ENCODE data around the gene ARHGEF25. TPM values are rescaled to one million over a fixed set of nuclear protein-coding genes. Genes with fewer than 3 reads are reported as not detected.

ARHGEF25 gene
- total RNA-seq, 1 experiment from 2014 or later, result not detected

- no peaks in the 10 kb centered on the region for H3K9me3 ChIP-seq (ENCODE audit: low read length)
- H3K36me3 ChIP-seq (ENCODE audit: insufficient read depth, low read length), result peaks cover 42% of the 10 kb centered on the region; the same call in 1 of the 2 replicates
- H3K27me3 ChIP-seq (ENCODE audit: low read length), result no peaks in the 10 kb centered on the region
- H3K4me3 ChIP-seq (ENCODE audit: low read length), result no peak overlapping the region
- H3K4me2 ChIP-seq (ENCODE audit: low read depth, low read length, poor library complexity, severe bottlenecking), result no peak overlapping the region
- H4K20me1 ChIP-seq (ENCODE audit: insufficient read depth, low read depth, low read length), result no peaks in the 10 kb centered on the region
- H3K4me1 ChIP-seq (ENCODE audit: low read length), result no peaks in the 10 kb centered on the region
- DNase-seq, result no peak
- no peak overlapping the region for H3K27ac ChIP-seq (ENCODE audit: low read length)
- H2AFZ ChIP-seq (ENCODE audit: low read length), result no peak overlapping the region
- no peaks in the 10 kb centered on the region for H3K9me2 ChIP-seq (replicated peaks; ENCODE audit: insufficient read depth, low read length)
- H3K9ac ChIP-seq (ENCODE audit: low read length), result no peak overlapping the region
- no peaks in the 10 kb centered on the region for H3K79me2 ChIP-seq (ENCODE audit: low read length)
Measured at GRCh38 chr12:57575771-57576612, 35.2 kb upstream of the ARHGEF25 start.

GRCh38 chr12:57576613-57577160 lies 34.5 kb upstream of the ARHGEF25 start:
- no peaks in the 10 kb centered on the region for H3K27me3 ChIP-seq (ENCODE audit: low read length)
- H3K36me3 ChIP-seq (ENCODE audit: insufficient read depth, low read length), result peaks cover 43% of the 10 kb centered on the region; the same call in 1 of the 2 replicates
- no peak overlapping the region for H3K4me3 ChIP-seq (ENCODE audit: low read length)
- H3K9me2 ChIP-seq (replicated peaks; ENCODE audit: insufficient read depth, low read length), result no peaks in the 10 kb centered on the region
- no peaks in the 10 kb centered on the region for H4K20me1 ChIP-seq (ENCODE audit: insufficient read depth, low read depth, low read length)
- H3K9ac ChIP-seq (ENCODE audit: low read length), result no peak overlapping the region
- H3K4me1 ChIP-seq (ENCODE audit: low read length), result no peaks in the 10 kb centered on the region
- H2AFZ ChIP-seq (ENCODE audit: low read length), result no peak overlapping the region
- H3K9me3 ChIP-seq (ENCODE audit: low read length), result no peaks in the 10 kb centered on the region
- H3K79me2 ChIP-seq (ENCODE audit: low read length), result no peaks in the 10 kb centered on the region
- no peak overlapping the region for H3K4me2 ChIP-seq (ENCODE audit: low read depth, low read length, poor library complexity, severe bottlenecking)
- DNase-seq, result no peak
- no peak overlapping the region for H3K27ac ChIP-seq (ENCODE audit: low read length)

GRCh38 chr12:57577981-57578758 lies 33.1 kb upstream of the ARHGEF25 start:
- no peak overlapping the region for H3K4me3 ChIP-seq (ENCODE audit: low read length)
- no peaks in the 10 kb centered on the region for H3K9me3 ChIP-seq (ENCODE audit: low read length)
- H3K79me2 ChIP-seq (ENCODE audit: low read length), result no peaks in the 10 kb centered on the region
- no peaks in the 10 kb centered on the region for H3K4me1 ChIP-seq (ENCODE audit: low read length)
- no peaks in the 10 kb centered on the region for H4K20me1 ChIP-seq (ENCODE audit: insufficient read depth, low read depth, low read length)
- H3K9me2 ChIP-seq (replicated peaks; ENCODE audit: insufficient read depth, low read length), result no peaks in the 10 kb centered on the region
- no peak overlapping the region for H3K9ac ChIP-seq (ENCODE audit: low read length)
- H3K4me2 ChIP-seq (ENCODE audit: low read depth, low read length, poor library complexity, severe bottlenecking), result no peak overlapping the region
- H3K27ac ChIP-seq (ENCODE audit: low read length), result no peak overlapping the region
- DNase-seq, result no peak
- no peaks in the 10 kb centered on the region for H3K27me3 ChIP-seq (ENCODE audit: low read length)
- no peak overlapping the region for H2AFZ ChIP-seq (ENCODE audit: low read length)
- H3K36me3 ChIP-seq (ENCODE audit: insufficient read depth, low read length), result peaks cover 33% of the 10 kb centered on the region; the same call in 1 of the 2 replicates

GRCh38 chr12:57579011-57579410 lies 32.2 kb upstream of the ARHGEF25 start:
- no peak overlapping the region for H2AFZ ChIP-seq (ENCODE audit: low read length)

GRCh38 chr12:57579677-57580465 lies 31.4 kb upstream of the ARHGEF25 start:
- Histone ChIP-seq H3K4me3 (ENCODE audit: low read length) (no peak overlapping the region), H3K27ac (ENCODE audit: low read length) (no peak overlapping the region), H3K27me3 (ENCODE audit: low read length) (no peaks in the 10 kb centered on the region), H2AFZ (ENCODE audit: low read length) (no peak overlapping the region), H3K9me3 (ENCODE audit: low read length) (no peaks in the 10 kb centered on the region), H3K79me2 (ENCODE audit: low read length) (no peaks in the 10 kb centered on the region), H3K4me1 (ENCODE audit: low read length) (no peaks in the 10 kb centered on the region), H4K20me1 (ENCODE audit: insufficient read depth, low read depth, low read length) (no peaks in the 10 kb centered on the region), H3K9ac (ENCODE audit: low read length) (no peak overlapping the region), H3K4me2 (ENCODE audit: low read depth, low read length, poor library complexity, severe bottlenecking) (no peak overlapping the region), H3K9me2 (replicated peaks; ENCODE audit: insufficient read depth, low read length) (no peaks in the 10 kb centered on the region), H3K36me3 (ENCODE audit: insufficient read depth, low read length) (peaks cover 44% of the 10 kb centered on the region)
- DNase-seq, result no peak

More at GRCh38 chr12:57579011-57579410, 32.2 kb upstream of the ARHGEF25 start:
- Histone ChIP-seq H3K36me3 (ENCODE audit: insufficient read depth, low read length) (peaks cover 38% of the 10 kb centered on the region), H3K9me3 (ENCODE audit: low read length) (no peaks in the 10 kb centered on the region), H3K4me3 (ENCODE audit: low read length) (no peak overlapping the region), H3K27ac (ENCODE audit: low read length) (no peak overlapping the region), H3K9me2 (replicated peaks; ENCODE audit: insufficient read depth, low read length) (no peaks in the 10 kb centered on the region), H3K27me3 (ENCODE audit: low read length) (no peaks in the 10 kb centered on the region), H3K9ac (ENCODE audit: low read length) (no peak overlapping the region), H3K4me1 (ENCODE audit: low read length) (no peaks in the 10 kb centered on the region), H3K4me2 (ENCODE audit: low read depth, low read length, poor library complexity, severe bottlenecking) (no peak overlapping the region), H3K79me2 (ENCODE audit: low read length) (no peaks in the 10 kb centered on the region), H4K20me1 (ENCODE audit: insufficient read depth, low read depth, low read length) (no peaks in the 10 kb centered on the region)
- no peak for DNase-seq

- H4K20me1 ChIP-seq (ENCODE audit: insufficient read depth, low read depth, low read length), result no peaks in the 10 kb centered on the region
- no peaks in the 10 kb centered on the region for H3K9me2 ChIP-seq (replicated peaks; ENCODE audit: insufficient read depth, low read length)
- DNase-seq, result no peak
- no peaks in the 10 kb centered on the region for H3K4me1 ChIP-seq (ENCODE audit: low read length)
- no peaks in the 10 kb centered on the region for H3K9me3 ChIP-seq (ENCODE audit: low read length)
- peaks cover 44% of the 10 kb centered on the region for H3K36me3 ChIP-seq (ENCODE audit: insufficient read depth, low read length)
- no peak overlapping the region for H3K27ac ChIP-seq (ENCODE audit: low read length)
- H3K79me2 ChIP-seq (ENCODE audit: low read length), result no peaks in the 10 kb centered on the region
- H3K4me3 ChIP-seq (ENCODE audit: low read length), result no peak overlapping the region
- no peak overlapping the region for H3K9ac ChIP-seq (ENCODE audit: low read length)
- H3K27me3 ChIP-seq (ENCODE audit: low read length), result no peaks in the 10 kb centered on the region
- H3K4me2 ChIP-seq (ENCODE audit: low read depth, low read length, poor library complexity, severe bottlenecking), result no peak overlapping the region
- no peak overlapping the region for H2AFZ ChIP-seq (ENCODE audit: low read length)
Measured at GRCh38 chr12:57580466-57580795, 30.8 kb upstream of the ARHGEF25 start.

- H3K9ac ChIP-seq (ENCODE audit: low read length), result no peak overlapping the region
- H3K9me2 ChIP-seq (replicated peaks; ENCODE audit: insufficient read depth, low read length), result no peaks in the 10 kb centered on the region
- no peak overlapping the region for H3K4me3 ChIP-seq (ENCODE audit: low read length)
- H3K27ac ChIP-seq (ENCODE audit: low read length), result no peak overlapping the region
- H3K4me1 ChIP-seq (ENCODE audit: low read length), result no peaks in the 10 kb centered on the region
- H3K36me3 ChIP-seq (ENCODE audit: insufficient read depth, low read length), result peaks cover 35% of the 10 kb centered on the region
- no peak overlapping the region for H2AFZ ChIP-seq (ENCODE audit: low read length)
- no peaks in the 10 kb centered on the region for H3K9me3 ChIP-seq (ENCODE audit: low read length)
- H3K27me3 ChIP-seq (ENCODE audit: low read length), result no peaks in the 10 kb centered on the region
- DNase-seq, result no peak
- no peaks in the 10 kb centered on the region for H4K20me1 ChIP-seq (ENCODE audit: insufficient read depth, low read depth, low read length)
- no peaks in the 10 kb centered on the region for H3K79me2 ChIP-seq (ENCODE audit: low read length)
- no peak overlapping the region for H3K4me2 ChIP-seq (ENCODE audit: low read depth, low read length, poor library complexity, severe bottlenecking)
Measured at GRCh38 chr12:57581802-57582201, 29.4 kb upstream of the ARHGEF25 start.

Measured in Karpas-422 (cell line).